Measurements from ENCODE around the gene HTT.
"Not testable (repeated sequence)": the region's sequence is repeated elsewhere in the genome, so short reads cannot be mapped to it uniquely, and the experiment has no call there.

Gene HTT

DNA sequence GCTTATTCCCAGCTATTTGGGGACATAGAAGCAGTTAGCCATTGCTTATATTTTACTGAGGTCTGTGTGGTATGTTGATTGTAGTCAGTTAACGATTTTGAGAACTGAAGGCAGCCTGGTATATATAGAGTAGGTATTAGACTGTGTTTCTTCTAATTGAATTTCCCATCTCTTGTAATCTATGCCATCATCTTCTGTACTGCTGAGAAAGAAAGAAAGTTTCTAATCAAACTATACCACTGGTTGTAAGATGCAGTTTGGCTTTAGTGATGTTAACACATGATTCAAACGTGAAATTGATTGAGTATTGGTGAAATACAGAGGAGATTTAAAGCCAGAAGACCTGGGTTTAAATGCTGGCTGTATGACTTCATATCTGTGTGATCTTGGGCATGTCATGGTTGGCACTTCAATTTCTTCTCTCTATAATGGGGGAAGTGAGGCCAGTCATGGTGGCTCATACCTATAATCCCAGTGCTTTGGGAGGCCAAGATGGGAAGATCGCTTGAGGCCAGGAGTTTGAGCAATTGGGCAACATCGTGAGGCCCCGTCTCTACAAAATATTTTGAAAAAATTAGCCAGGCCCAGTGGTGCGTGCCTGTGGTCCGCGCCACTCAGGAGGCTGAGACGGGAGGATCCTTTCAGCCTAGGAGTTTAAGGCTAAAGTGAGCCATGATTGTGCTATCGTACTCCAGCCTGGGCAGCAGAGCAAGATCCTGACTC, 11.6 kb downstream of the HTT start:
- no peak for DNase-seq

DNA sequence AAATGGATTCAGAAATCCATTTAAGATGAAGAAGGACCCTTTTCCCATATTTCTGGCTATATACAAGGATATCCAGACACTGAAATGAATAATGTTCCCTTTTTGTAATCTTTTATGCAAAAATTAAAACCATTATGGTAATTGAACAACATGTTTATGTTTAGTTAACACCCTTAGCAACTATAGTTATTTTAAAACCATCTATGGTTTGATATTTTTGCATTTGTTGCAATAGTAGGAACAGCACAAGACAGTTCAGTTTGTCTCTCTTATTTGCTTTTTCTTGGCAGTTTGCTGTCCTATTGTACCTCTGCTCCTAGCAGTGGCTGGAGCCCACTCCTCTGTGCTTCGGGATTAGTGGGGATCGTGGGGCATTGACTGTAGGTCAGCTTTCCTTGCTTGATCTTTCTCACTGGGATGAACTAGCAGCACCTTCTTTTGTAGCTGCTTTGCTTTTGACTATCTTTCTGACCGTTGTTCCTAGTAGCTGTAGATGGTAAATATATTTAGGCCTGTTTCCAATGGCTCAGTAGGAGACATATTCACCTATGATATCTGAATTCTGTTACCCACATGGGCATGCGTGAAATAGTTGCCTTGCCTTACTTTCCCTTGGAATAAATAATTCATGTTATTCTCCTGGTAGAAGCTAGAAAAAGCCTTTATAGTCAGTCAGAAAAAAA, 12.8 kb downstream of the HTT start:
- DNase-seq: no peak

DNA sequence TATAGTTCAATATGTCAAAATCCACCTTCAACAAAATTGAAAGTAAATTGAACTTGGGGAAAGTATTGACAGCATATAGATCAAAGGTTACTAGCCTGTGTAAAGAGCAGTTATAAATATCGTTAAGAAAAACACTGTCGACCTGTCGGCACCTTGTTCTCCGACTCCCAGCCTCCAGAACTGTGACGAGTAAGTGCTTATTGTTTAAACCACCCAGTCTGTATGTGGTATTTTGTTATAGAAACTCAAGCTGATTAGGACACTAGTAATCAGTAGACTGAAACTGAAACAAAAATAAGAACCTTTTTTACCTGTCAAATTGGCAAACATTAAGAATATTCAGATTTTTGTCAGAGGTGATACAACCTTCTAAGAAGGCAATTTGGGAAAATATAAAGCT, 17.0 kb downstream of the HTT start:
- no peak for DNase-seq

DNA sequence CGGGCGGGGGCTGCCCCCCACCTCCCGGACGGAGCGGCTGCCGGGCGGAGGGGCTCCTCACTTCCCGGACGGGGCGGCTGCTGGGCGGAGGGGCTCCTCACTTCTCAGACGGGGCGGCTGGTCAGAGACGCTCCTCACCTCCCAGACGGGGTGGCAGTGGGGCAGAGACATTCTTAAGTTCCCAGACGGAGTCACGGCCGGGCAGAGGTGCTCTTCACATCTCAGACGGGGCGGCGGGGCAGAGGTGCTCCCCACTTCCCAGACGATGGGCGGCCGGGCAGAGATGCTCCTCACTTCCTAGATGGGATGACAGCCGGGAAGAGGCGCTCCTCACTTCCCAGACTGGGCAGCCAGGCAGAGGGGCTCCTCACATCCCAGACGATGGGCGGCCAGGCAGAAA, 20.2 kb downstream of the HTT start:
- DNase-seq: not testable (repeated sequence)

DNA sequence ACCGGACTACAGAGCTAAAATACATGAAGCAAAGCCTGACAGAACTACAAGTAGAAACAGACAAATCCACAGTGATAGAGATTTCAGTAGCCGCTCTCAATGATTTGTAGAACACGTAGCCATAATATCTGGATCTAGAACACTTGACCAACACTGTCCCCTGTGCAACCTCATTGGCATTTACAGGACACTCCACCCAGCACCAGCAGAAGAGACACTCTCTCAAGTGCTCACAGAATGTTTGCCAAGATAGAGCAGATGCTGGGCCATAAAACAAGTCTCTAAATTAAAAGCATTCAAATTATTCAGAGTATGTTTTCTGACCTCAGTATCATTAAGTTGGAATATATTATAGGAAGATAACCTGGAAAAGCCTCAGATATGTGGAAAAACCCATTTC, 21.7 kb downstream of the HTT start:
- no peak for DNase-seq

DNA sequence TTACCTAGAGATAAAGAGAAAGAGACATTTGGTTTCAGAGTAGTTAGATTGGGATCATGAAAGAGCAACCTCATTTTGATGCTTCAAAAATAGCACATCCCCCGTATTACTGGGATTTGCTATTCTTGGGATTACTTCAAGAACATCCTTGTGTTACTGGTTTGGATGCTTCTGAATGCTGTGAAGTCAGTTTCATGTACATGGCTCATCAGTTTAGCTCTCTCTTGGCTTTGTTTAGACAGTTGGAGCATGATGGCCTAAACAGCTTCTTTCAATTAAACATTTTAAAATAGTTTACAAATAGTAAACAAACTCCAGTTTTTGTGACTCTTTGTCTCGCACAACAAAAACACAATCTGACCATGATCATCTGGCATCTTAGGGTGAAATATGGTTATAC, 23.9 kb downstream of the HTT start:
- no peak for DNase-seq

DNA sequence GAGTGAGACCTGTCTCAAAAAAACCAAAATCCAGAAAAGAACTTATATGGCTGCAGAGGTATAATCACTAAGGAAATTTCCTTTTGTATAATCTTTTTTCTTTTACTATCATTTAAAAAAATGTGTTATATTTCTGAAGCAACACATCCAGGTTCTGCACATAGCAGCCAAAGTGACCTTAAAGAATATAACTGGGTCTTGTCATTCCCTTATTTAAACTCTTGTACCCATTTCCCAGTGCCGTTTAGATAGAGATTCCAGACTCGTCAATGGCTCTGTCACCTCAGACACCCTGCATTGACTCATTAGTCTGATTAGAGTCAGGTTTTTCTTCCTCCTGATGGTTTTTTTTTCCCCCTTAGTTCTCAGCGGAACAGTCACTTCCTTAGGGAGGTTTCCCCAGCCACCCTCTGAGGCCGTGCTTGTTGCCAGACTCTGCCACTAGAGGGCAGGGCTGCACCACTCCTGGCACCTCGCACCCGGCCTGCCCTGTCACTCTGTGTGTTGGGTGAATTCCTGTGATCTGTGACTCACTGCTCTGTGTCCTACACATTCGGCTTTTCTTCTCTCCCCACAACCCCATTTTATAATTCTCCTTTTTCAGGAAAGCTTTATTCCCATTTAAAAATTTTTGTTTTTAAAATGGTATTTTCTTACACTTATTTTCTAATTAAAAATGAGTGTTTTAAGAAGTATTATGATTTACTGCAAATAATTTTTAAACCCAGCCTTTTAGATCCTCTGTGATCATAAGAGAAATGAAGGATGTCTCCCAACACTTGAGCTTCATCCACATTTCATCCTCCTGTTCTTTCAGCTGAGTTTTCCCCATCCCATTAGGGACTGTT, 32.1 kb downstream of the HTT start:
- DNase-seq: peak; percentile 90

DNA sequence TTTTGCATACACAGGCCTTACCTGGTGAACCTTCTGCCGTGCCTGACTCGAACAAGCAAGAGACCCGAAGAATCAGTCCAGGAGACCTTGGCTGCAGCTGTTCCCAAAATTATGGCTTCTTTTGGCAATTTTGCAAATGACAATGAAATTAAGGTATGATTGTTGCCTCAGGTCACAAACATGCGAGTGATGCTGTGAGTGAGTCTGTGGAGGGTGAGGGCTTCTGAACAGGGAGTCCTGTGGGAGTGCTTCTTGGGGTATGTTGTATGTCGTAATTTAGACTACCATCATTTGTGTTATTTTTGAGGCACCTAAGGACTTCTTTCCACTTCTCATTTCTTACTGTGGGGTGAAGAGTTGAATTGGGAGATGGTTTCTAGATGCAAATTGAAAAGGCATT, 32.8 kb downstream of the HTT start:
- DNase-seq: no peak

DNA sequence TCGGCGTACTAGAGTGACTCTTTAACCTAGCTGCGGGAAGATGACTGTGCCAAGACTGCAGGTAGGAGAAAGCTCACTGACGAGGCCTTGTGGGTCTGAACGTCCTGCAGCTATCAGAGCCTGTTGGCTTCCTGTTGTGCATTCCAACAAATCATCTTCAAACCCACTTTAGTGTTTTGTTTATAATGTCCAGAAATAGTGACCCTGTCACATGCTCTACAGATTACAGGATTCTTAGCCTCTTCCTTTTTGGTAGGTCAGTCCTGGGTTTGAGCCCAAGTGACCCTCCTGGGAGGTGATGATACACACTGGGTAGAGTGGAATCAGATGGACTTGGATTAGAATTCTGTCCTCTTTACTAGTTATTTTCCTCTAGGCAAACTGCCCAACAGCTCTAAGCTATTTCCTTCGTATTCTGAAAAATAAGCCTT, 33.2 kb downstream of the HTT start:
- peak; percentile 10 for DNase-seq

DNA sequence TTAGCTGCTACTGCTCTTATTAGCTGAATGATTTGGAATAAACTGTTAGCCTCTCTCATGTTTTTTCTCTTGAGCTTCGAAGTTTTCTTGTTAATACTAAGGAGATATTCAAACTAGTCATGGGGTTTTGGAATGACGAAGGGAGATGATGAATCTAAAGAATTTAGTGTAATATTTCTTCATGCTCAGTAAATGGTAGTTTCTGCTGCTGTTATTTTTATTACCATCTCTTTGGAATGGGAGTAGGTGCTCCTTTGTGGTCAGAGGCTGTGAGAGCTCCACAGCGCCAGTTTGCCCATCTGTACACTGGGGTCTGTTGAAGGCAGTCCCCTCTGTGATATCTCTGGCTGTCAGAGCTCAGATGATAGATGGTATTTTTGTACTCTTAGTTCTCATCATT, 33.7 kb downstream of the HTT start:
- DNase-seq: peak; percentile 24

DNA sequence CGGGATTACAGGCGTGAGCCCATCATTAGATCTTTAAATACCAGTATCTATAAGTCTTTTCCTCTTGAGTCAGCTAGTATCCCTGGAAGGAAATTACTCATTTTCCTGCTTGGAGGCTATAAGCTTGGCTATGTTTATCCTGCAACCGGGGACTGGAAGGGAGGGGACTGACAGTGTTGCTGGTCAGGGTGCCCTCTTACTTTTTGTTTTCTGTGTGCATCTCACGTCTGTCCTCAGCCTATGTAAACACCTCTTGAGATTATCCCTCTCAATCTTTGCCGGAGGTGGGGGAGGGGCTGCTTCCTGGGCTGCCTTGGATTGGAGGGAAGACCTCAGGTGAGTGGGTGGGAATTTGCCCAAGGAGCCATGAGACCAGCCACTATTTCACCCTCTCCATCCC, 37.0 kb downstream of the HTT start:
- DNase-seq: peak; percentile 80

DNA sequence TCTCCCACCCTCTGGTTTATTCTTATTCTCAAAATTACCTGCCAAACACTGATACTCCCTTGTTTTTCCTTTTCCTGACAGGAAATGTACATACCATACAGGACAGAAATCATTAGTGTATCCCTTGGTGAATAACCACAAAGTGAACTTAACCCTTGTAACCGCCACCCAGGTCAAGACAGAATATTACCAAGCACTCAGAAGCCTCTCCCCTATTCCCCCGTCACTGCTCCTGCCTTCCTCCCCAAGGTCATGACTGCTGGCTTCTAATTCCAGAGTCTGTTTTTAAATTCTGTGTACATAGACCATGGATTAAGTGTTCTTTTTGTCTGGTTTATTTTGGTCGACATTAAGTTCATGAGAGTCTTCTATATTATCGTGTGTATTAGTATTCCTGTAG, 37.7 kb downstream of the HTT start:
- no peak for DNase-seq

DNA sequence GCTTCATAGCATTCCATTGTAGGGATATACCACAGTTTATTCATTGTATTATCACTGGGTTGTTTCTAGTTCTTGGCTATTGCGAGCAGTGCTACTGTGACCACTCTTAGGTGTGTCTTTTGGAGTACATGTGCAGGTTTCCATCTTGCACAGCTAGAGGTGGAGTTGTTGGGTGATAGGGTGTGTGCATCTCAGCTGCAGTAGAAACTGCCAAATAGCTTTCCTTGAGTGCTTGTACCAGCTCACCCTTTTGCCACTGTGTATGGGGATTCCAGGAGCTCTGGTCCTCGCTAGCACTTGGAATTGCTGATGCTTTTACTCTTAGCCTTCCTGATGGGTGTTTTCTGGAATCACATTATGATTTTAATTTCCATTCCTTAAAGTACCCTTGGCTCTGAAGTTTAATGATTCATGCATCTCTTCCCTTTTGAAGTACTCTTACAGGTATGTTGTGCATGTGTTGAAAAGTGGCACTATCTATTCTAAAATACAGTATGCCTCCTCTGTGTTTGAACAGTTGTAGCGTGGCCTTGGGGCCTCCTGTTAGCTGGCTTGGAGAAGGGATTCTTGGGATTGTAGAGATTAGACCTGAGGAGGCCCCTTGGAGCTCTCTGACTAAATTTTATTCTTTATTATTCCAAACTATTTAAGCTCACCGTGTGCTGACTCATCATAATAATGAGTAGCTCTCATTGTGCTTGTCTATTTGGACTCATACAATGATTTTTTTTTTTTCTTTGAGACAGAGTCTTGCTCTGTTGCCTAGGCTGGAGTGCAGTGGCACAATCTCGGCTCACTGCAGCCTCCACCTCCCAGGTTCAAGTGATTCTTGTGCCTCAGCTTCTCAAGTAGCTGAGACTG, 38.4 kb downstream of the HTT start:
- no peak for DNase-seq

DNA sequence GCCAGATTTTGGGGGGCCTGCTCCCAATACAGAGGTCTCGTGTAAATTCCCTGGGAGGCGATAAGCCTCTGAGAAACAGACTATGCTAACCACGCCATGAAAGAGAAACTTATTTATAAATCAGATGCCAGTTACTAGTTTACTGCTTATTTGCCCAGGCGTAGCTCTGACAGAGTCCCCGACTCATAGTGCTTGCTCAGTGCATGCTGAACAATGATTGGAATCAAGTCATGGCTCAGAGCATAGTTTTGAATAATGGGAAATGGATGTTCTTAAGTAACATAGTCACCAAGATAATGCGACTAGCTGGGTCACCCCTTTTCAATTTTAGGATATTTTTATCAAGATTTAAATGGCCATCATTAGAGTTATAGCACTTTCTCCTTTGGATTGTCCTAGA, 39.9 kb downstream of the HTT start:
- no peak for DNase-seq

DNA sequence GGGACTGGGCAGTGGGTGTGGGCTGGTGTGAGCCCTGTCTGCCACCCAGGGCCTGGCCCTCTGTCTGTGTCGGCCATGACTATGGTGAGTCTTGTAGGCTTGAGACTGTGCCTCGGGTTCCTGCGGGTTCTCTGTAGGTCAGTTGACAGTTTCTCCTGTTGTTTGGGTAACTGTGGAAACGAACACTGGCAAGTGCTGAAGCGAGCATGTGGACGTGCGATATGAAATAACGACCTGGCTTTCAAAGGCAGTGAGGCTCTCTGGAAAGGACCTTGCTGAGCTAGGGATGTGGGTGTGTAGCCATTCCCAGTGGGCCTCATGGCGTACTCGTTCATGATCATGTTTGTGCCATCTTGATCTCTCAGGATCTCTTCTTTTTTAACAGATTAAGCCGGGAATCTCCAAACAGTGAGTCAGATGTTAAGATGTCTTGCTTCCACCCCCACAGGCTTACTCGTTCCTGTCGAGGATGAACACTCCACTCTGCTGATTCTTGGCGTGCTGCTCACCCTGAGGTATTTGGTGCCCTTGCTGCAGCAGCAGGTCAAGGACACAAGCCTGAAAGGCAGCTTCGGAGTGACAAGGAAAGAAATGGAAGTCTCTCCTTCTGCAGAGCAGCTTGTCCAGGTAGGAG, 41.3 kb downstream of the HTT start:
- peak; percentile 38 for DNase-seq

DNA sequence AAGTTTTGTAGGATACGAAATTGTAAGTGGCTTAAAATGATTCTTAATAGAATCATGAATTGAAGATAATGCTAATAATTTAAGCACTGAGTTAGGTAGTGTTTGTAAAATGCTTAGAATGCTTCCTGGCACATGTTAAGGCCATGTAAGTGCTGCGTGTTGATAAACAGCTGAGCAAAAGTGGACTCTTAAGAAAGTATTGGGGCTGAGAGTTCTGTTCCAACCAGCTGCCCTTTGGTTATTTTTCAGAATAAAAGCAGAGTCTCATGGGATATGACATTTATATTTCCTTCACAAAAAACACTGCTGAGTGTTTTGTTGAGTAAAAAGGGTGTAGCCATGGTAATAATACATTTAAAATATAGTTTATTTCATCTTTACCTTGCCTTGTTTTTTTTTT, 42.5 kb downstream of the HTT start:
- DNase-seq: no peak

DNA sequence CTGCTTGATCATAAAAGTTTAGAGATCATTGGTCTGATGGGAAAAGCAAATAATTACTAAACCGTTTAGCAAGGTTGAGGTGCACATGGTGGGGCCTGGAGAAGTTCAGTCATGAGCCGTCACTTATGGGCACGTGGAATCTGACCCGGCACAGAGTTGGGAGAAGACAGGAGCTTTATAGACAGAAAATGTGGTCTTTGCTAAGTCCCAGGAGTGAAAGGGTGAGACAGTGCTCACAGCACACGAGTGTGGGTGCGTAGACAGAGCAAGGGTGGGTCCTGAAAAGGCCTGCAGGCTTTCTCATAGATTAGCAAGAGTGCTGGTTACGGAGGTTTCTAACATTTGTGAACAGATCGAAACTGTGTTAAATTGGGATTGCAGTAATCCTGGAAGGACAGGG, 43.8 kb downstream of the HTT start:
- no peak for DNase-seq

DNA sequence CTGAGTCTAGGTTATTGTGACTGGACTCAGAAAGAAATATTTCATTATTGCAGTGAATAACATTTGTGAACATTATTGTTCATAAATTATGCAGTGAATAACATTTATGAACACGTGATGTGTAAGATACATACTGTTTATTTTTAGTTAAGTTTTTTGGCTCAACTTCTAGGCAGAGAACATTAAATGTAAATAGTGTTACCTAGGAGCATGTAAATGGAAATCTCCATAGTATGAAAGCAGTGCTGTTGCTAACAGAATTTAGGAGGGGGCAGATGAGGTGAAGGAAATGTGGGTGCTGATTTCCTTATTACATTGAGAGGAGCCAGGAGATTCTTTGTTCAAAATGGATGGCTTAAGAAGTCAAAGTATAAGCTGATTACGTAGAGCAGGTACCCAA, 45.0 kb downstream of the HTT start:
- DNase-seq: no peak

DNA sequence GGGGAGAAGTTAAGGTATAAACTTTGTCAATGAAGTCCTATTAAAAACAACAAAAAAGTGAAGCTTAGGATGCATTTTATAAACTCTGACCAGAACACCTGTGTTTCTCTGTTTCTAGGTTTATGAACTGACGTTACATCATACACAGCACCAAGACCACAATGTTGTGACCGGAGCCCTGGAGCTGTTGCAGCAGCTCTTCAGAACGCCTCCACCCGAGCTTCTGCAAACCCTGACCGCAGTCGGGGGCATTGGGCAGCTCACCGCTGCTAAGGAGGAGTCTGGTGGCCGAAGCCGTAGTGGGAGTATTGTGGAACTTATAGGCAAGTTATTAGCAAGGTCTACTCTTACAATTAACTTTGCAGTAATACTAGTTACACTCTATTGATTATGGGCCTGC, 46.6 kb downstream of the HTT start:
- DNase-seq: no peak

DNA sequence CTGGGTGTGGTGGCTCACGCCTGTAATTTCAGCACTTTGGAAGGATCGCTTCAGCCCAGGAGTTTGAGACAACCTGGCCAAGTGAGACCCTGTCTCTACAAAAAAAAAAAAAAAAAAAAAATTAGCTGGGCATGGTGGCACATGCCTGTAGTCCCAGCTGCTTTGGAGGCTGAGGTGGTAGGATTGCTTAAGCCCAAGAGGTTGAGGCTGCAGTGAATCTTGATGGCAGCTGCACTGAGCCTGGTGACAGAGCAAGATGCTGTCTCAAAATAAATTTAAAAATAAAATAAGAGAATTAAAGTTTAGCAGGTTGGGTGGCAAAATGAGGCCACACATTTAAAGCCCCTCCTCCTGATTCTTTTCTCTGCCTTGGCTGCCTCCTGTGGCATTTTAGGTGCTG, 47.1 kb downstream of the HTT start:
- DNase-seq: no peak

DNA sequence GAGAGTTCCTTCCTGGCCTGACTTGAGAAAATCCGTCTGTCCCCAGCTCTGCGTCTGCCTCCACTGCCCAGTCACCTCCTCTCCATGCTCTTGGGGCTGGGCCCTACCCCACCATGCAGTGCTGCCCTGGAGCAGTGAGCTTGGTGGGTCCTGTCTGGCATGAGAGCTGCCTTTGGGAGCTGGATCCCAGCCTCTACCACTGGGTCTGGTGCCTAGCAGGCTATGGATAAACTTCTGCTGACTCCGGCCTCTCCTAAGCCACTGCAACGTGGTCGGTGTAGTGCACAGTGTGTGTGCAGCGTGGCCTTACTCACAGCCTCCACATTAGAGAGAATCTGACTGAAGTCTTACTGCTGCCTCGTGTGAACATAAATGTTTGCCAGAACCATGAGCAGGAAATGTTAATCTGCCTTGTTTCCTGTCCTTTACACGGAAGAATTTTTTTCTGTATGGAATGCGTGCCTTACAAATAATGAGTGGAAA, 47.6 kb downstream of the HTT start:
- DNase-seq: peak; percentile 58

DNA sequence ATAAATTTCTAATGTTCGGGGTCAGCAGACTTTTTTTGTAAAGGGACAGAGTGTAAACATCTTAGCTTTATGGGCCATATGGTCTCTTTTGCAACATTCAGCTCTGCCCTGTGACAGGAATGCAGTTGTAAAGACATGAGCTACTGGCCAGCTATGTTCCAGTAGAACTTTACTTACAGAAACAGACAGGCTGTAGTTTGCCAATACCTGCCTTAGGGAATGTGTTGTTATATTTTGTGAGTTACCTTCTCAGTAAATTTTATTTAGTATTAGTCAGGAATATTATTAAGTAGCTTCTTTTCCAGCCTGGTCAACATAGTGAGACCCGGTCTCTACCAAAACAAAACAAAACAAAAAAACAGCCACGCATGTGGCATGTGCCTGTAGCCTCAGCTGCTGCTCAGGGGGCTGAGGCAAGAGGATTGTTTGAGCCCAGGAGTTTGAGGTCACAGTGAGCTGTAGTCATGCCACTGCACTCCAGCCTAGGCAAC, 48.7 kb downstream of the HTT start:
- peak; percentile 57 for DNase-seq

Measured in EL (cell line).